ENCODE data around the gene ADAMTS17. TPM values are rescaled to one million over a fixed set of nuclear protein-coding genes. Genes with fewer than 3 reads are reported as not detected.

ADAMTS17 gene
- total RNA-seq, 1 experiment from 2014 or later = 7.7 TPM

- DNase-seq (ENCODE audit: unreplicated experiment) = no peak
- H3K27me3 Mint-ChIP-seq (ENCODE audit: insufficient read depth, unreplicated experiment) = no peaks in the 10 kb centered on the region
- ChIA-PET POLR2A (no interaction called here), CTCF (interaction anchor here (1.0 kb wide), 1 partner anchor 10 kb away, joined by 4 read pairs; no protein-coding TSS in a partner anchor)
- no peak overlapping the region for H3K4me3 Mint-ChIP-seq (ENCODE audit: unreplicated experiment)
- no peaks in the 10 kb centered on the region for H3K36me3 Mint-ChIP-seq (ENCODE audit: insufficient read depth, unreplicated experiment)
- no peak overlapping the region for H3K27ac Mint-ChIP-seq (ENCODE audit: low read depth, unreplicated experiment)
- BruUV-seq (replicated peaks) = no TSS peak
- intact Hi-C loops (cut with micrococcal nuclease) = no loop called here
- TF ChIP-seq, protein P1, sequence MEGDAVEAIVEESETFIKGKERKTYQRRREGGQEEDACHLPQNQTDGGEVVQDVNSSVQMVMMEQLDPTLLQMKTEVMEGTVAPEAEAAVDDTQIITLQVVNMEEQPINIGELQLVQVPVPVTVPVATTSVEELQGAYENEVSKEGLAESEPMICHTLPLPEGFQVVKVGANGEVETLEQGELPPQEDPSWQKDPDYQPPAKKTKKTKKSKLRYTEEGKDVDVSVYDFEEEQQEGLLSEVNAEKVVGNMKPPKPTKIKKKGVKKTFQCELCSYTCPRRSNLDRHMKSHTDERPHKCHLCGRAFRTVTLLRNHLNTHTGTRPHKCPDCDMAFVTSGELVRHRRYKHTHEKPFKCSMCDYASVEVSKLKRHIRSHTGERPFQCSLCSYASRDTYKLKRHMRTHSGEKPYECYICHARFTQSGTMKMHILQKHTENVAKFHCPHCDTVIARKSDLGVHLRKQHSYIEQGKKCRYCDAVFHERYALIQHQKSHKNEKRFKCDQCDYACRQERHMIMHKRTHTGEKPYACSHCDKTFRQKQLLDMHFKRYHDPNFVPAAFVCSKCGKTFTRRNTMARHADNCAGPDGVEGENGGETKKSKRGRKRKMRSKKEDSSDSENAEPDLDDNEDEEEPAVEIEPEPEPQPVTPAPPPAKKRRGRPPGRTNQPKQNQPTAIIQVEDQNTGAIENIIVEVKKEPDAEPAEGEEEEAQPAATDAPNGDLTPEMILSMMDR (IDR thresholded peaks at IDR 0.05; ENCODE audit: unreplicated experiment) = no peak
- no peaks in the 10 kb centered on the region for H3K9me3 Mint-ChIP-seq (ENCODE audit: unreplicated experiment)
- peaks cover 3% of the 10 kb centered on the region for H3K4me1 Mint-ChIP-seq (ENCODE audit: insufficient read depth, unreplicated experiment)
Observed at GRCh38 chr15:99993681-99994131, 348.1 kb downstream of the ADAMTS17 start.

DNA sequence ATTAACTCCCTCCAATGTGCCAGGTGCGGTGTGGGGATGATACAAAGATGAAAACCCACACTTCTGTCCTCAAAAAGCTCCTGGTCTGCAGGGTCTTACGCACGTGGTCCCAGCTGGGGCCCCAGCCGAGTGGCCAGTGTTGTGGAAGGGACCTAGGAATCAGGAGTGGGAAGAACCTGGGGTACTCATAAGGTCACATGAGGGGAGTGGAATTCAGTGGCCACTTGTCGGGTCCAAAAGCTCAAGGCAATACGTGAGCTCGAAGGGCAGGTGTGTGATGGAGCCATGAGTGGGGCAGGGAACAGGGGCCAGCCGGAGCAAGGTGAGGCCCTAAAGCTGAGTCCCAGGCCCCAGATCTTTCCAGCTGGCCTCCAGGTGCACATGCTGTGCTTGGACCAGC lies 348.5 kb downstream of the ADAMTS17 start:
- no TSS peak for BruUV-seq (replicated peaks)
- Mint-ChIP-seq H3K27ac (ENCODE audit: low read depth, unreplicated experiment) (no peak overlapping the region), H3K4me3 (ENCODE audit: unreplicated experiment) (no peak overlapping the region), H3K36me3 (ENCODE audit: insufficient read depth, unreplicated experiment) (no peaks in the 10 kb centered on the region), H3K4me1 (ENCODE audit: insufficient read depth, unreplicated experiment) (no peaks in the 10 kb centered on the region), H3K27me3 (ENCODE audit: insufficient read depth, unreplicated experiment) (no peaks in the 10 kb centered on the region), H3K9me3 (ENCODE audit: unreplicated experiment) (no peaks in the 10 kb centered on the region)
- DNase-seq (ENCODE audit: unreplicated experiment) = no peak
- POLR2A ChIA-PET = interaction anchor here (1.3 kb wide), 1 partner anchor 10 kb away, joined by 3 read pairs; no protein-coding TSS in a partner anchor
- CTCF ChIA-PET = no interaction called here
- intact Hi-C loops (cut with micrococcal nuclease) = no loop called here
- TF ChIP-seq, protein P1 (IDR thresholded peaks at IDR 0.05; ENCODE audit: unreplicated experiment) = no peak

- TF ChIP-seq, protein P1 (IDR thresholded peaks at IDR 0.05; ENCODE audit: unreplicated experiment) = no peak
- Mint-ChIP-seq H3K36me3 (ENCODE audit: insufficient read depth, unreplicated experiment) (no peaks in the 10 kb centered on the region), H3K27ac (ENCODE audit: low read depth, unreplicated experiment) (no peak overlapping the region), H3K27me3 (ENCODE audit: insufficient read depth, unreplicated experiment) (no peaks in the 10 kb centered on the region), H3K4me3 (ENCODE audit: unreplicated experiment) (no peak overlapping the region), H3K4me1 (ENCODE audit: insufficient read depth, unreplicated experiment) (no peaks in the 10 kb centered on the region), H3K9me3 (ENCODE audit: unreplicated experiment) (no peaks in the 10 kb centered on the region)
- no peak for DNase-seq (ENCODE audit: unreplicated experiment)
- intact Hi-C loops (cut with micrococcal nuclease) = no loop called here
- BruUV-seq (replicated peaks) = no TSS peak
- ChIA-PET POLR2A (interaction anchor here (1.3 kb wide), 1 partner anchor 11 kb away, joined by 3 read pairs; no protein-coding TSS in a partner anchor), CTCF (no interaction called here)
Observed at GRCh38 chr15:99992611-99993231, 349.1 kb downstream of the ADAMTS17 start.

- POLR2A ChIA-PET = no interaction called here
- H3K36me3 Mint-ChIP-seq (ENCODE audit: insufficient read depth, unreplicated experiment) = no peaks in the 10 kb centered on the region
- TF ChIP-seq, protein P1 (IDR thresholded peaks at IDR 0.05; ENCODE audit: unreplicated experiment) = no peak
- H3K27ac Mint-ChIP-seq (ENCODE audit: low read depth, unreplicated experiment) = no peak overlapping the region
- H3K9me3 Mint-ChIP-seq (ENCODE audit: unreplicated experiment) = no peaks in the 10 kb centered on the region
- DNase-seq (ENCODE audit: unreplicated experiment) = no peak
- intact Hi-C loops (cut with micrococcal nuclease) = no loop called here
- H3K4me1 Mint-ChIP-seq (ENCODE audit: insufficient read depth, unreplicated experiment) = peaks cover 8% of the 10 kb centered on the region
- BruUV-seq (replicated peaks) = no TSS peak
- CTCF ChIA-PET = interaction anchor here (0.5 kb wide), 1 partner anchor 350 kb away, joined by 3 read pairs; no protein-coding TSS in a partner anchor
- no peak overlapping the region for H3K4me3 Mint-ChIP-seq (ENCODE audit: unreplicated experiment)
- no peaks in the 10 kb centered on the region for H3K27me3 Mint-ChIP-seq (ENCODE audit: insufficient read depth, unreplicated experiment)
Observed at GRCh38 chr15:99989095-99989494, 352.7 kb downstream of the ADAMTS17 start.

Measured in MCF 10A (cell line).